H1 (cell line): ENCODE results near the gene TMEM269. TPM values are rescaled to one million over a fixed set of nuclear protein-coding genes. Genes with fewer than 3 reads are reported as not detected.

Source experiments
- CTCF ChIA-PET: fragments of 300-600 bp; sonication (Branson Sonifier 250); formaldehyde crosslinking; loops from one replicate; lab custom pipeline; 2021; ENCODE audit not compliant: partially characterized antibody; lab: Charles Lee
- POLR2A ChIA-PET: fragments of 300-600 bp; sonication (Branson Sonifier 250); formaldehyde crosslinking; loops from one replicate; lab custom pipeline; 2021; ENCODE audit warnings: inconsistent platforms; ENCODE audit not compliant: partially characterized antibody; lab: Charles Lee
- DNase-seq, 2 experiments: peaks; one replicate each; pipeline versions ENCODE4 v3.0.0 to v3.0.0-alpha.2; 2010 to 2022; ENCODE audit warnings: low spot score in 2 of 2, low read depth in 1 of 2, mixed read lengths in 1 of 2
- FAIRE-seq: peaks from 2 replicates; lab custom pipeline; 2011; peaks lifted over from hg19 to GRCh38; lab: Jason Lieb, UNC
- H2AFZ ChIP-seq: 2 replicates; pipeline ENCODE4 v1.8.1; 2012; ENCODE audit warnings: low read length, inconsistent platforms
- H2AK5ac ChIP-seq: 2 replicates; pipeline ENCODE4 v1.6.1; 2013; ENCODE audit warnings: low read depth, low read length
- H2BK120ac ChIP-seq: replicated peaks from 2 replicates; pipeline ENCODE3; 2013; ENCODE audit warnings: low read depth, low read length, inconsistent platforms
- H2BK12ac ChIP-seq: 2 replicates; pipeline ENCODE4 v1.6.1; 2013; ENCODE audit warnings: low read depth, low read length
- H2BK15ac ChIP-seq: 2 replicates; pipeline ENCODE4 v1.6.1; 2013; ENCODE audit warnings: low read length
- H2BK20ac ChIP-seq: 2 replicates; pipeline ENCODE4 v1.6.1; 2013; ENCODE audit warnings: low read length
- H2BK5ac ChIP-seq: 2 replicates; pipeline ENCODE4 v1.6.1; 2013; ENCODE audit warnings: low read depth, low read length
- H3K14ac ChIP-seq: 2 replicates; pipeline ENCODE4 v1.6.1; 2013; ENCODE audit warnings: inconsistent platforms; ENCODE audit not compliant: insufficient read length
- H3K18ac ChIP-seq: 2 replicates; pipeline ENCODE4 v1.6.1; 2013; ENCODE audit warnings: low read length; ENCODE audit errors: extremely low read depth
- H3K23ac ChIP-seq: 2 replicates; pipeline ENCODE4 v1.6.1; 2013; ENCODE audit warnings: inconsistent platforms; ENCODE audit not compliant: insufficient read length
- H3K23me2 ChIP-seq: 2 replicates; pipeline ENCODE4 v1.6.1; 2013; ENCODE audit warnings: low read depth, low read length
- H3K27ac ChIP-seq: 2 replicates; pipeline ENCODE4 v1.6.1; 2011; ENCODE audit warnings: low read depth, low read length, inconsistent platforms
- H3K27me3 ChIP-seq, 4 experiments: replicated peaks in 1 of 4; 1 replicate in 1 of 4; 2 replicates in 3 of 4; pipeline versions ENCODE4 v1.6.1 to v1.8.1; 2011 to 2013; ENCODE audit warnings: low read length in 3 of 4, mild to moderate bottlenecking in 3 of 4, inconsistent platforms in 2 of 4, mixed read lengths in 2 of 4, moderate library complexity in 1 of 4; ENCODE audit not compliant: control insufficient read depth in 3 of 4, insufficient read depth in 3 of 4; ENCODE audit errors: extremely low read depth in 1 of 4
- H3K36me3 ChIP-seq, 4 experiments: 2 replicates each; pipeline versions ENCODE4 v1.6.1 to v1.8.1; 2011 to 2013; ENCODE audit warnings: mild to moderate bottlenecking in 4 of 4, low read length in 3 of 4, moderate library complexity in 2 of 4, control low read depth in 1 of 4, inconsistent platforms in 1 of 4; ENCODE audit not compliant: insufficient read depth in 4 of 4, control insufficient read depth in 2 of 4
- H3K4ac ChIP-seq: replicated peaks from 2 replicates; pipeline ENCODE3; 2013; ENCODE audit warnings: low read length, low read depth, mixed read lengths, inconsistent platforms; ENCODE audit not compliant: insufficient read length
- H3K4me1 ChIP-seq, 4 experiments: replicated peaks in 1 of 4; 1 replicate in 1 of 4; 2 replicates in 3 of 4; pipeline versions ENCODE4 v1.6.1 to v1.8.1; 2011 to 2013; ENCODE audit warnings: low read length in 3 of 4, inconsistent platforms in 2 of 4, mixed read lengths in 1 of 4; ENCODE audit not compliant: insufficient read depth in 4 of 4, control insufficient read depth in 3 of 4
- H3K4me2 ChIP-seq, 2 experiments: 2 replicates each; pipeline versions ENCODE4 v1.6.1 to v1.8.1; 2011 to 2013; ENCODE audit warnings: low read depth in 2 of 2, low read length in 2 of 2, control low read depth in 1 of 2, inconsistent platforms in 1 of 2, mild to moderate bottlenecking in 1 of 2; ENCODE audit not compliant: insufficient read depth in 1 of 2
- H3K4me3 ChIP-seq, 4 experiments: fragments of 200-600, 300-600 bp in 1 of 4; sonication (generic), shearing (Covaris generic), sonication (Bioruptor Twin) in 1 of 4; 2 replicates each; pipeline versions ENCODE4 v1.5.1 to v1.8.1; 2011 to 2016; ENCODE audit warnings: low read length in 4 of 4, low read depth in 3 of 4, control low read depth in 2 of 4, inconsistent platforms in 2 of 4, mild to moderate bottlenecking in 2 of 4, mixed read lengths in 1 of 4, moderate library complexity in 1 of 4; ENCODE audit not compliant: insufficient read depth in 2 of 4; ENCODE audit errors: extremely low read depth in 1 of 4
- H3K56ac ChIP-seq: replicated peaks from 2 replicates; pipeline ENCODE3; 2013; ENCODE audit warnings: low read depth, mild to moderate bottlenecking, mixed read lengths, low read length, inconsistent platforms; ENCODE audit not compliant: insufficient read length
- H3K79me1 ChIP-seq: 2 replicates; pipeline ENCODE4 v1.6.1; 2013; ENCODE audit warnings: low read depth, low read length, control low read depth
- H3K79me2 ChIP-seq, 2 experiments: 2 replicates each; pipeline versions ENCODE4 v1.6.1 to v1.8.1; 2012 to 2013; ENCODE audit warnings: low read length in 2 of 2, mild to moderate bottlenecking in 2 of 2, inconsistent platforms in 1 of 2; ENCODE audit not compliant: insufficient read depth in 2 of 2, control insufficient read depth in 1 of 2
- H3K9ac ChIP-seq, 4 experiments: replicated peaks in 1 of 4; 1 replicate in 1 of 4; 2 replicates in 3 of 4; pipeline versions ENCODE4 v1.6.1 to v1.8.1; 2011 to 2013; ENCODE audit warnings: low read depth in 3 of 4, low read length in 3 of 4, control low read depth in 2 of 4, mild to moderate bottlenecking in 2 of 4, moderate library complexity in 2 of 4, inconsistent platforms in 1 of 4; ENCODE audit errors: extremely low read depth in 1 of 4
- H3K9me3 ChIP-seq, 2 experiments: 2 replicates each; pipeline versions ENCODE4 v1.6.1 to v1.8.1; 2012 to 2013; ENCODE audit warnings: mild to moderate bottlenecking in 2 of 2, moderate library complexity in 2 of 2, control low read depth in 1 of 2, inconsistent platforms in 1 of 2, low read depth in 1 of 2, low read length in 1 of 2, mixed read lengths in 1 of 2; ENCODE audit not compliant: insufficient read depth in 2 of 2
- H4K20me1 ChIP-seq, 2 experiments: replicated peaks in 1 of 2; 2 replicates each; pipeline versions ENCODE3 to v1.8.1; 2011 to 2013; ENCODE audit warnings: inconsistent platforms in 2 of 2, low read length in 2 of 2, mild to moderate bottlenecking in 1 of 2; ENCODE audit not compliant: insufficient read depth in 2 of 2, control insufficient read depth in 1 of 2
- H4K5ac ChIP-seq: 2 replicates; pipeline ENCODE4 v1.6.1; 2013; ENCODE audit warnings: low read length, low read depth, mixed read lengths, inconsistent platforms; ENCODE audit not compliant: insufficient read length
- H4K8ac ChIP-seq: 2 replicates; pipeline ENCODE4 v1.8.0; 2013; ENCODE audit warnings: mild to moderate bottlenecking, moderate library complexity, low read length, inconsistent platforms; ENCODE audit not compliant: insufficient read depth; ENCODE audit errors: extremely low read depth
- H4K91ac ChIP-seq: replicated peaks from 2 replicates; pipeline ENCODE3; 2013; ENCODE audit warnings: low read length, mixed read lengths, inconsistent platforms; ENCODE audit not compliant: insufficient read length
- CTCF ChIP-seq, 3 experiments: IDR thresholded peaks; 1 replicate in 2 of 3; 2 replicates in 1 of 3; pipeline versions ENCODE4 v1.5.1 to v1.6.1; 2011; ENCODE audit warnings: low read length in 3 of 3, mild to moderate bottlenecking in 3 of 3, inconsistent platforms in 2 of 3, low read depth in 1 of 3, moderate library complexity in 1 of 3; ENCODE audit not compliant: insufficient read depth in 1 of 3; ENCODE audit errors: control extremely low read depth in 1 of 3
- EGR1 ChIP-seq: IDR thresholded peaks from 2 replicates; pipeline ENCODE4 v1.6.1; 2011; ENCODE audit warnings: low read depth, low read length, borderline replicate concordance
- EZH2 ChIP-seq: fragments of 200-600 bp; sonication (generic); IDR thresholded peaks from 2 replicates; pipeline ENCODE4 v1.7.1; 2012; ENCODE audit warnings: low read depth, mild to moderate bottlenecking, moderate library complexity, low read length, inconsistent platforms; ENCODE audit not compliant: severe bottlenecking
- FOSL1 ChIP-seq: IDR thresholded peaks from 2 replicates; pipeline ENCODE4 v1.6.1; 2011; ENCODE audit warnings: mild to moderate bottlenecking, low read depth, low read length, moderate library complexity; ENCODE audit not compliant: insufficient read depth
- SP1 ChIP-seq: IDR thresholded peaks from 2 replicates; pipeline ENCODE4 v1.6.1; 2011; ENCODE audit warnings: low read depth, low read length
- SP2 ChIP-seq: IDR thresholded peaks from 2 replicates; pipeline ENCODE4 v1.6.1; 2012; ENCODE audit warnings: mild to moderate bottlenecking, low read length, inconsistent platforms
- TCF12 ChIP-seq: IDR thresholded peaks from 2 replicates; pipeline ENCODE4 v1.6.1; 2011; ENCODE audit warnings: low read depth, mild to moderate bottlenecking, low read length
- WGBS, 2 experiments: shearing (Covaris generic) in 1 of 2; methylation state at CpG; one replicate each; pipeline versions ENCODE4 v1.1.6 to v1.1.7; 2013 to 2015; ENCODE audit warnings: low lambda C conversion rate in 2 of 2, mixed read lengths in 2 of 2, inconsistent platforms in 1 of 2, low coverage in 1 of 2, missing lambda C conversion rate in 1 of 2; ENCODE audit not compliant: insufficient replicate concordance in 2 of 2, insufficient coverage in 1 of 2, insufficient read length in 1 of 2; ENCODE audit errors: extremely low coverage in 1 of 2, missing lambda C conversion rate in 1 of 2; 5-methylcytosine and 5-hydroxymethylcytosine counted together
- polyA plus RNA-seq, 7 experiments: library from polyadenylated mRNA; depleted of rRNA in 3 of 7; stranded (reverse) in 5 of 7; unstranded in 2 of 7; fragments of >200 nt in 5 of 7; fragments of 200-250 nt in 2 of 7; gene quantifications; 1 replicate in 5 of 7; 2 replicates in 1 of 7; 4 replicates in 1 of 7; pipeline versions ENCODE4 v1.2.1 to v1.2.3, GENCODE V29; 2011 to 2013; ENCODE audit warnings: missing spikeins in 2 of 7, mixed read lengths in 2 of 7
- total RNA-seq: library from RNA; stranded (reverse); fragmentation: NEBNext Ultra II Directional; extraction: Animal tissue kit (Norgen Biotek cat#: 25700); gene quantifications from 2 replicates; pipeline ENCODE4 v1.2.1, GENCODE V29; 2021
- TF ChIP-seq, protein P1 (sequence below): IDR thresholded peaks from 2 replicates; pipeline ENCODE4 v1.6.1; 2011; ENCODE audit warnings: low read depth, mild to moderate bottlenecking, low read length; ENCODE audit not compliant: insufficient read depth

TMEM269 gene
- total and polyA plus RNA-seq, 2 of the 8 experiments (the other 6 are each of a cell fraction or from before 2014, with no cell fraction given) = 0.14 to 0.35 TPM

DNA sequence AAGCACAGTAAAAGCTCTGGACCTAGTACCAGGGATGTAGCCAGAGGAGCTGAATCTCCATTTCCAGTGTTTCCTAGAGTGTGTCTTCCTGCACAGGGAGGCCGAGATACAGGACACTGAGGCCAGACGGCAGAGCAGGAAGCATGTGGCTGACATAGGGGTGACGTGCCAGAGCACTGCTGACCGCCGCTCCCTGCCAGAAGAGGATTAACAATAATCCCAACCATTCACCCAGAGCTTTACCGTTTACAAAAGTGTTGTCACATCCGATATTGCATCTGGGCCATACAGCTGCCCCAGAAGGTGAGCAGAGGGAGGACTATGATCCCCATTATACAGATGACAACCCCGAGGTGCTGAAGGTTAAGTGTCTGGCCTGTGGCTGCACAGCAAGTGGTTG is 38.9 kb upstream of the TMEM269 start:
- H3K79me1 ChIP-seq = no peaks in the 10 kb centered on the region
- WGBS, 2 experiments = 95% methylated on average over 8 of the region's 8 CpGs; no CpG with 5 or more reads in 1 of the 2 experiments
- peaks cover 6 to 27% (median 11%) of the 10 kb centered on the region in 4 experiments for H3K36me3 ChIP-seq
- peaks cover 0 to 4% of the 10 kb centered on the region in 2 experiments for H4K20me1 ChIP-seq
- no peak for TF ChIP-seq EZH2
- TF ChIP-seq, protein P1, sequence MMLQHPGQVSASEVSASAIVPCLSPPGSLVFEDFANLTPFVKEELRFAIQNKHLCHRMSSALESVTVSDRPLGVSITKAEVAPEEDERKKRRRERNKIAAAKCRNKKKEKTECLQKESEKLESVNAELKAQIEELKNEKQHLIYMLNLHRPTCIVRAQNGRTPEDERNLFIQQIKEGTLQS = no peak
- no peak for TF ChIP-seq TCF12
- no peak for TF ChIP-seq FOSL1
- no peak for TF ChIP-seq EGR1
- no peak for TF ChIP-seq CTCF (IDR thresholded peaks at IDR 0.05; ENCODE audit: control extremely low read depth in 1 of 3, insufficient read depth in 1 of 3, low read depth in 1 of 3, low read length in 3 of 3)
- no peak for TF ChIP-seq SP1
- no peak for TF ChIP-seq SP2
- H3K23ac ChIP-seq = no peak overlapping the region
- POLR2A ChIA-PET = interaction anchor here (1.2 to 3.7 kb wide), 7 partner anchors 11 to 63 kb away, joined by 3 to 9 read pairs (median 3); partner anchors contain the start of genes C1orf50, P3H1 and YBX1
- H2BK20ac ChIP-seq = no peak overlapping the region
- no peak overlapping the region for H3K9ac ChIP-seq
- H3K9me3 ChIP-seq = no peaks in the 10 kb centered on the region
- no peak overlapping the region for H2AK5ac ChIP-seq
- FAIRE-seq (no peak), DNase-seq (no peak)
- no peak overlapping the region for H3K14ac ChIP-seq
- H3K4me2 ChIP-seq = no peak overlapping the region
- no peak overlapping the region for H3K27ac ChIP-seq
- H3K4me1 ChIP-seq = peaks cover 0 to 14% (median 9%) of the 10 kb centered on the region in 4 experiments; a peak in 6 of 7 replicates
- H3K4me3 ChIP-seq = no peak overlapping the region
- H4K5ac ChIP-seq = no peak overlapping the region
- no peak overlapping the region for H2BK15ac ChIP-seq
- no peak overlapping the region for H3K56ac ChIP-seq
- no peak overlapping the region for H4K8ac ChIP-seq
- no peaks in the 10 kb centered on the region for H3K23me2 ChIP-seq
- H3K4ac ChIP-seq = no peak overlapping the region
- H3K79me2 ChIP-seq = no peaks in the 10 kb centered on the region
- CTCF ChIA-PET = interaction anchor here (0.5 to 9.8 kb wide), 17 partner anchors 11 to 1154 kb away, joined by 3 to 77 read pairs (median 4); no protein-coding TSS in a partner anchor
- H2BK5ac ChIP-seq = no peak overlapping the region
- no peaks in the 10 kb centered on the region for H3K27me3 ChIP-seq
- no peak overlapping the region for H2BK12ac ChIP-seq
- H2BK120ac ChIP-seq = no peak overlapping the region
- no peak overlapping the region for H3K18ac ChIP-seq
- no peak overlapping the region for H2AFZ ChIP-seq
- H4K91ac ChIP-seq = no peak overlapping the region
